ENCODE data around the gene TBXAS1.

GRCh38 chr7:139965942-139966628 lies 137.0 kb downstream of the TBXAS1 start:
- TF ChIP-seq CTCF (IDR thresholded peaks at IDR 0.05): no peak
- no peak for TF ChIP-seq POLR2AphosphoS5 (IDR thresholded peaks at IDR 0.05)
- no peak for TF ChIP-seq POLR2A (IDR thresholded peaks at IDR 0.05)
